ENCODE data around the gene EIF4E2. TPM values are rescaled to one million over a fixed set of nuclear protein-coding genes. Genes with fewer than 3 reads are reported as not detected.

EIF4E2 gene
- total and polyA plus RNA-seq, 10 donors, result 29.3 to 61.1 (median 45.5) TPM

- no peak for DNase-seq
- intact Hi-C loops (cut with DNase I; ENCODE audit: low total_unique reads), result loop anchor here (10.0 kb wide), 1 partner anchor 71 kb away; the partner anchor contains the start of gene ALPI
- Histone ChIP-seq H3K4me1 (peaks cover 10 to 37% (median 32%) of the 10 kb centered on the region in 6 donors), H3K27ac (no peak within 1 kb of the TSS), H3K27me3 (replicated peaks in 1 of 7) (peaks cover 12 to 100% (median 52%) of the 10 kb centered on the region in 7 donors), H3K9me3 (no peaks in the 10 kb centered on the region), H3K36me3 (no peaks in the 10 kb centered on the region), H3K4me3 (no peak within 1 kb of the TSS)
- TF ChIP-seq POLR2A (IDR thresholded peaks at IDR 0.05) (no peak), POLR2AphosphoS5 (IDR thresholded peaks at IDR 0.05) (no peak)
- TF ChIP-seq, protein P1, sequence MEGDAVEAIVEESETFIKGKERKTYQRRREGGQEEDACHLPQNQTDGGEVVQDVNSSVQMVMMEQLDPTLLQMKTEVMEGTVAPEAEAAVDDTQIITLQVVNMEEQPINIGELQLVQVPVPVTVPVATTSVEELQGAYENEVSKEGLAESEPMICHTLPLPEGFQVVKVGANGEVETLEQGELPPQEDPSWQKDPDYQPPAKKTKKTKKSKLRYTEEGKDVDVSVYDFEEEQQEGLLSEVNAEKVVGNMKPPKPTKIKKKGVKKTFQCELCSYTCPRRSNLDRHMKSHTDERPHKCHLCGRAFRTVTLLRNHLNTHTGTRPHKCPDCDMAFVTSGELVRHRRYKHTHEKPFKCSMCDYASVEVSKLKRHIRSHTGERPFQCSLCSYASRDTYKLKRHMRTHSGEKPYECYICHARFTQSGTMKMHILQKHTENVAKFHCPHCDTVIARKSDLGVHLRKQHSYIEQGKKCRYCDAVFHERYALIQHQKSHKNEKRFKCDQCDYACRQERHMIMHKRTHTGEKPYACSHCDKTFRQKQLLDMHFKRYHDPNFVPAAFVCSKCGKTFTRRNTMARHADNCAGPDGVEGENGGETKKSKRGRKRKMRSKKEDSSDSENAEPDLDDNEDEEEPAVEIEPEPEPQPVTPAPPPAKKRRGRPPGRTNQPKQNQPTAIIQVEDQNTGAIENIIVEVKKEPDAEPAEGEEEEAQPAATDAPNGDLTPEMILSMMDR (IDR thresholded peaks at IDR 0.05 in 8 of 11, conservative IDR thresholded peaks at IDR 0.05 in 3 of 11), result no peak
- 18 to 44% (median 23%) methylated on average over 4 to 18 of the region's 18 CpGs for WGBS, 5 donors
These were observed 24.6 kb upstream of the EIF4E2 start, which contains the start of gene CHRND for GRCh38 chr2:232525791-232526371. CHRND (plus strand) TSS chr2:232526160; CDS start chr2:232526216, 56 bp downstream.

- Histone ChIP-seq H3K9me3 (no peaks in the 10 kb centered on the region), H3K27me3 (replicated peaks in 1 of 7) (peaks cover 12 to 99% (median 47%) of the 10 kb centered on the region in 7 donors), H3K27ac (no peak overlapping the region), H3K4me1 (peaks cover 10 to 37% (median 32%) of the 10 kb centered on the region in 6 donors), H3K4me3 (no peak overlapping the region), H3K36me3 (no peaks in the 10 kb centered on the region)
- intact Hi-C loops (cut with DNase I; ENCODE audit: low total_unique reads), result loop anchor here (10.0 kb wide), 1 partner anchor 72 kb away; the partner anchor contains the start of gene ALPI
- 64 to 87% (median 74%) methylated on average over 11 to 13 of the region's 13 CpGs for WGBS, 5 donors
- no peak for DNase-seq
- TF ChIP-seq POLR2A (IDR thresholded peaks at IDR 0.05), result no peak
- TF ChIP-seq POLR2AphosphoS5 (IDR thresholded peaks at IDR 0.05), result no peak
- TF ChIP-seq, protein P1 (IDR thresholded peaks at IDR 0.05 in 8 of 11, conservative IDR thresholded peaks at IDR 0.05 in 3 of 11), result no peak
These were observed 24.0 kb upstream of the EIF4E2 start for GRCh38 chr2:232526372-232526941.

GRCh38 chr2:232527905-232528470, 22.5 kb upstream of the EIF4E2 start:
- no peaks in the 10 kb centered on the region for H3K9me3 ChIP-seq
- H3K27ac ChIP-seq, result no peak overlapping the region
- peaks cover 7 to 22% (median 18%) of the 10 kb centered on the region in 6 donors for H3K4me1 ChIP-seq
- DNase-seq, result no peak
- H3K36me3 ChIP-seq, result no peaks in the 10 kb centered on the region
- TF ChIP-seq POLR2A (IDR thresholded peaks at IDR 0.05) (no peak), POLR2AphosphoS5 (IDR thresholded peaks at IDR 0.05) (no peak)
- TF ChIP-seq, protein P1 (IDR thresholded peaks at IDR 0.05 in 8 of 11, conservative IDR thresholded peaks at IDR 0.05 in 3 of 11), result no peak
- no peak overlapping the region for H3K4me3 ChIP-seq
- WGBS, 5 donors, result 71 to 82% (median 77%) methylated on average over 6 of the region's 6 CpGs
- intact Hi-C loops (cut with DNase I; ENCODE audit: low total_unique reads), result loop anchor here (10.0 kb wide), 1 partner anchor 73 kb away; the partner anchor contains the start of gene ALPI
- H3K27me3 ChIP-seq (replicated peaks in 1 of 7), result peaks cover 8 to 94% (median 32%) of the 10 kb centered on the region in 7 donors

Measured in spleen (tissue), 11 donors.